DMS153 (cell line): ENCODE data around the gene FLRT2.
A peak's percentile ranks its signal among the peaks of the same experiment; 100 is the strongest.

Source experiments
- DNase-seq: peaks from one replicate; lab custom pipeline; 2025; lab: John Stamatoyannopoulos, UW

FLRT2 gene

GRCh38 chr14:85564841-85565527 is 35.0 kb downstream of the FLRT2 start:
- DNase-seq = no peak

GRCh38 chr14:85565862-85566296 is 35.9 kb downstream of the FLRT2 start:
- no peak for DNase-seq

GRCh38 chr14:85566603-85567002 is 36.7 kb downstream of the FLRT2 start:
- DNase-seq = no peak

- DNase-seq = no peak
Observed at GRCh38 chr14:85572011-85572410, 42.1 kb downstream of the FLRT2 start.

- DNase-seq = no peak
Observed at GRCh38 chr14:85572845-85573244, 42.9 kb downstream of the FLRT2 start.

- no peak for DNase-seq
Observed at GRCh38 chr14:85573406-85573805, 43.5 kb downstream of the FLRT2 start.

- no peak for DNase-seq
Observed at GRCh38 chr14:85574853-85575616, 45.1 kb downstream of the FLRT2 start.

GRCh38 chr14:85575617-85575898 is 45.6 kb downstream of the FLRT2 start:
- no peak for DNase-seq

GRCh38 chr14:85576218-85576617 is 46.3 kb downstream of the FLRT2 start:
- DNase-seq = no peak

GRCh38 chr14:85576848-85577542 is 47.1 kb downstream of the FLRT2 start:
- DNase-seq = no peak

- no peak for DNase-seq
Observed at GRCh38 chr14:85577543-85578114, 47.7 kb downstream of the FLRT2 start.

GRCh38 chr14:85578357-85578756 is 48.4 kb downstream of the FLRT2 start:
- DNase-seq = no peak

- no peak for DNase-seq
Observed at GRCh38 chr14:85578930-85579329, 49.0 kb downstream of the FLRT2 start.

GRCh38 chr14:85579942-85580341 is 50.0 kb downstream of the FLRT2 start:
- no peak for DNase-seq

- DNase-seq = no peak
Observed at GRCh38 chr14:85580536-85581140, 50.7 kb downstream of the FLRT2 start.

- no peak for DNase-seq
Observed at GRCh38 chr14:85581691-85582090, 51.7 kb downstream of the FLRT2 start.

- DNase-seq = no peak
Observed at GRCh38 chr14:85583380-85583779, 53.4 kb downstream of the FLRT2 start.

- no peak for DNase-seq
Observed at GRCh38 chr14:85584481-85584880, 54.5 kb downstream of the FLRT2 start.

- DNase-seq = no peak
Observed at GRCh38 chr14:85587151-85587711, 57.3 kb downstream of the FLRT2 start.

GRCh38 chr14:85590784-85591183 is 60.8 kb downstream of the FLRT2 start:
- no peak for DNase-seq

GRCh38 chr14:85594217-85594616 is 64.3 kb downstream of the FLRT2 start:
- DNase-seq = no peak

GRCh38 chr14:85595981-85596380 is 66.0 kb downstream of the FLRT2 start:
- DNase-seq = peak; percentile 35
